GM12891 (cell line): ENCODE measurements around the gene TTL.

ENCODE experiments used
- DNase-seq: peaks from one replicate; pipeline ENCODE4 v3.0.0; 2011; ENCODE audit warnings: low spot score; ENCODE audit not compliant: insufficient read length
- FAIRE-seq: peaks from 2 replicates; lab custom pipeline; 2011; peaks lifted over from hg19 to GRCh38; lab: Jason Lieb, UNC
- PAX5 ChIP-seq: IDR thresholded peaks from 2 replicates; pipeline ENCODE4 v1.6.1; 2011; ENCODE audit warnings: low read length, moderate library complexity, mild to moderate bottlenecking; ENCODE audit not compliant: insufficient read depth, severe bottlenecking
- POLR2A ChIP-seq: IDR thresholded peaks from 2 replicates; pipeline ENCODE4 v1.6.1; 2011; ENCODE audit warnings: low read depth, low read length, control low read depth
- POLR2AphosphoS5 ChIP-seq: IDR thresholded peaks from 2 replicates; pipeline ENCODE4 v1.6.1; 2011; ENCODE audit warnings: low read depth, low read length, control low read depth
- POU2F2 ChIP-seq: IDR thresholded peaks from 2 replicates; pipeline ENCODE4 v1.6.1; 2011; ENCODE audit warnings: low read depth, mild to moderate bottlenecking, control low read depth, low read length, moderate library complexity
- SPI1 ChIP-seq: IDR thresholded peaks from 2 replicates; pipeline ENCODE4 v1.6.1; 2011; ENCODE audit warnings: low read depth, low read length, control low read depth
- TAF1 ChIP-seq: IDR thresholded peaks from 2 replicates; pipeline ENCODE4 v1.6.1; 2011; ENCODE audit warnings: low read depth, low read length, control low read depth

The TTL gene

DNA sequence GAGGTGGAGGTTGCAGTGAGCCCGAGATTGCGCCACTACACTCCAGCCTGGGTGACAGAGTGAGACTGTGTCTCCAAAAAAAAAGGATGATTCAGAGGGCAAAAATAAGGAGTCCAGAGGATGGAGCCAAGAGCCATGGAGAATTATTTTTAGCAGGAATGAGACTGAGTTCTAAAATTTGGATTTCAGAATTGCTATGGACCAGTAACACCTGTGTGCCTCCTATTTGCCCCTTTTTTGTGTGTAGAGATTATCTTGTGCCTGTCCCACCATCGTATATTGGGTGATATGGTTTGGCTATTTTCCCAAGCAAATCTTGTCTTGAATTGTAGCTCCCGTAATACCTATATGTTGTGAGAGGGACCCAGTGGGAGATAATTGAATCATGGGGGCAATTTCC lies 32.1 kb upstream of the TTL start:
- DNase-seq (no peak), FAIRE-seq (no peak)
- TF ChIP-seq PAX5, result no peak
- no peak for TF ChIP-seq POLR2AphosphoS5
- no peak for TF ChIP-seq POLR2A
- TF ChIP-seq TAF1, result no peak
- no peak for TF ChIP-seq SPI1
- no peak for TF ChIP-seq POU2F2

DNA sequence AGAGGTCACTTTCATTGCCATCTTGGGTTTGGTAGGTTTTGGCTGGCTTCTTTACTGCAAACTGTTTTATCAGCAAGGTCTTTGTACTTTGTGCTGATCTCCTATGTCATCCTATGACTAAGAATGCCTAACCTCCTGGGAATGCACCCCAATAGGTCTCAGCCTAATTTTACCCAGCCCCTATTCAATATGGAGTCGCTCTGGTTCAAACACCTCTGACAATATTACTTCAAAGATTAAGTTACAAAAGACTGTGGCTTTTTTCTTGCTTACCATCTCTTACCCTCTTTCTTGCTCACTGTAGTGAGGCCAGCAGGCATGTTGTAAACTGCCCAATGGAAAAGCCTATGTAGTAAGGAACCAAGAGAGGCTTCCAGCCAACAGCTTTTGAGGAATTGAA lies 30.6 kb upstream of the TTL start:
- TF ChIP-seq POU2F2 (no peak), TAF1 (no peak), SPI1 (no peak), POLR2AphosphoS5 (no peak), POLR2A (no peak), PAX5 (no peak)
- no peak for FAIRE-seq

GRCh38 chr2:112454586-112454985 lies 27.4 kb upstream of the TTL start:
- DNase-seq (no peak), FAIRE-seq (no peak)
- TF ChIP-seq PAX5 (no peak), POLR2A (no peak), TAF1 (no peak), POLR2AphosphoS5 (no peak)

More for the DNA sequence above, 30.6 kb upstream of the TTL start:
- no peak for DNase-seq

DNA sequence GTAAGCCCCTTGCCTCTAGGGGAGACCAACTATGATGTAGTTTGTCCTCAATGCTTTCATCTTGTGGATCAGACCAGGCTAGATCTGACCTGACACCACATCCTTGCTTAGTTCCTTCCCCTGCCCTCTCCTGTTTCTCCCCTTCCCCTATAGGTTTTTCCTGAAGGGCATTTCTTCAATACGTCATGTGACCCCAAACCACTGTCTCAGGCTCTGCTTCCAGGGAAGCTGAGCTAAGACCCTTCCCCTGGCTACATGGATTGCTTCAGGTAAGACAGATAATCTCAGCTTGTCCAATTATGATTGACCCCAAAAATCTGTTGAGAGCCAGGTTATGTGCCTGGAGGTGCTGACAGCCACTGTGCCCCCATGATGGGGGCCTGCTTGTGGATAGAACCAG lies 22.6 kb upstream of the TTL start:
- FAIRE-seq (no peak), DNase-seq (no peak)
- no peak for TF ChIP-seq SPI1
- no peak for TF ChIP-seq POLR2A
- TF ChIP-seq TAF1, result no peak
- no peak for TF ChIP-seq POU2F2
- TF ChIP-seq PAX5, result no peak

DNA sequence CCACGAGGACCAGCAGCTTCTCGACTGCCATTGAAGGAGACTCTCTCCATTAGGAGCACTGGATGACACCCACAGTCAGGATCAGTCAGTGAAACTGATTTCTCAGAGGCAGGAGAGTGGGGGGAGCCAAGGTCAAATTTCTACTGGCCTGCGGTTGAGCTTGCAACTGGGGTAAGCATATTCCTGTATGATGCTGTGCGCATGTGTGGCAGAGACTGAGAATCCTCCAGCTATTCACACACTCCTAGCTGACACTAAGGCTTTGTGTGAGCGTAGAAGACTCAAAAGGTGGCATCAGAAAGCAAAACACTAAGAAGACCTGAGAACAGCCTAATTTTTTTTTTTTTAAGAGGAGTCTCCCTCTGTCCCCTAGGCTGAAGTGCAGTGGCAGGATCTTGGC lies 19.8 kb upstream of the TTL start:
- FAIRE-seq (no peak), DNase-seq (no peak)
- TF ChIP-seq PAX5 (no peak), POLR2A (no peak), POLR2AphosphoS5 (no peak), POU2F2 (no peak), SPI1 (no peak), TAF1 (no peak)

DNA sequence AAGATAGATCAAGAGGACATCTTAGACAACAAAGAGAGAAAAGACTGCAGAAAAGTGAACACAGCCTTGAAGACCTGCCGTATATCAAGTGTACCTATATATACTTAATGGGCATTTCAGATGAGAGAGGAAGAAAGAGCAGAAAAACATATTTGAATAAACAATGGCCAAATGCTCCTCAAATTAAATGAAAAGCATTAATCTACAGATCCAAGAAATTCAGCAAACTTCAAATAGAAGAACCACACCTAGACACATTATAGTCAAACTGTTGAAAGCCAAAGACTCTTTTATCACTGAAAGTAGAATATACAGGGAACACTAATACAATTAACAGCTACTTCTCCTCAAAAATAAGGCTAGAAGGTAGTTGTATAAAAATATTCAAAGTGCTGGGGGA lies 18.7 kb upstream of the TTL start:
- FAIRE-seq (no peak), DNase-seq (no peak)
- TF ChIP-seq SPI1 (no peak), PAX5 (no peak), POLR2AphosphoS5 (no peak), POU2F2 (no peak), POLR2A (no peak), TAF1 (no peak)

DNA sequence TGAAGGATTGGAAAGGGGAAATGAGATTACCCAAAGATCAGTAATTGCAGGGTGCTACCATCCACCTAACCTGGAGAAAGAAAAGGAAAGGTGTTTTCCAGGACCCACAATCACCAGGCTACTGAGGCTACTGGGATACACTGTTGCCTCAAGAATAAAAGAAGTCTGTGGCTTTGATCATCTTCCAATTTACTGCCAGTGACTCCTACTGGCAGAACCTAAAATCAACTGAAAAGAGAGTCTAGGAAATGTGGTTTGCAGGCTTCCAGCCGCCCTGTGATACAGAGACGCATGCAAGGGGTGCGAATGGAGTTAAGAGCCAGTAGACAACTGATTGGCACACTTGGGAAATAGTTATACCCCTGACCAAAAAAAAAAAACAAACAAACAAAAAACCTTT lies 16.6 kb upstream of the TTL start:
- FAIRE-seq, result no peak
- TF ChIP-seq PAX5, result no peak
- no peak for TF ChIP-seq POLR2A
- no peak for TF ChIP-seq TAF1
- TF ChIP-seq POU2F2, result no peak
- TF ChIP-seq SPI1, result no peak
- TF ChIP-seq POLR2AphosphoS5, result no peak
- no peak for DNase-seq

- no peak for FAIRE-seq
- TF ChIP-seq PAX5 (no peak), POLR2AphosphoS5 (no peak), SPI1 (no peak), POU2F2 (no peak), TAF1 (no peak), POLR2A (no peak)
- DNase-seq, result no peak
Measured at GRCh38 chr2:112472547-112473263, 9.3 kb upstream of the TTL start.

GRCh38 chr2:112474844-112475486 lies 7.0 kb upstream of the TTL start:
- TF ChIP-seq PAX5, result no peak
- TF ChIP-seq SPI1, result no peak
- TF ChIP-seq POLR2AphosphoS5, result no peak
- DNase-seq, result no peak
- no peak for FAIRE-seq

DNA sequence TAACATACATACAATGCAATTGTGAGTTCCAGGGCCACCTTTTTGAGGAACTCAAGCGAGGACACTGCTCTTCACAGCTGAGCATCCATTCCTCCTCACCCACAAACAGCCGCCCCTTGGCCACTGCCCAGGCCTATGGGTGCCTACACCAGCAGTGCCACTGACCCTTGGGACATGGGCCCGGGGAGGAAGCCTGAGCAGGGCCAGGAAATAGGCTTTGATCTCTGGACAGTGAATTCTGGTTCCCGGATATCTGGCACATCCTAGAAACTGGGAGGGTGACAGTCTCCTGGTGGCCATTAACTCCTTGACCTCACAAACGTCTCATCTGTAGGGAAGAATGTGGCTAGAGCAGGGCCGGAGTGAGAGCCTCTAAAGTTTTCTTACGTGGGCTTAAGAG lies 5.5 kb upstream of the TTL start:
- no peak for FAIRE-seq
- DNase-seq, result no peak
- TF ChIP-seq TAF1 (no peak), SPI1 (no peak), POU2F2 (no peak), PAX5 (no peak), POLR2AphosphoS5 (no peak), POLR2A (no peak)
